Measurements from ENCODE around the gene ITSN2.

DNA sequence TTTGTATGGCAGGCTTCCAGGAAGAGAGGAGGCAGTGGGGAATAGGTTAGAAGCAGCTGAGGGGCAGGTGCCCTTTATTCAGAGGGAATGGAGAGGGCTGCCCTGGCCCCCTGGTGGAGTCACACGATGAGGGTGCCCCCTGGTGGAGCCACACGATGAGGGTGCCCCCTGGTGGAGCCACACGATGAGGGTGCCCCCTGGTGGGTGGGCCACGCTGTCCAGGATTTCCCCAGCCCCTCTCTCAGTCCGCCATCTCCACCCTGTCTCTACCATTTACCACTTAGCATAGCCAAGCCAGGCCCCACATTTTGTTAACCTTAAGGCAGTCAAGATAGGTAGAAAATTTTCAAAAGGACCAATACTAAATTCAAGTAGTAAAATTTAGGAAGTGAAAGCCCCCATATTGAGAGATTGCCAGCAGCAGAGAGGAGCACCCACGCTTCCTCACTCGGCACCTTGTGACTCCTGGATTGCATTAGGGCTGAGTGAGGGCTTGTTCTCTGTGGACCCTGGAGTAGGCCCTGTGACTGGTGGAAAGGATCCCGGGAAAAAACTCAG lies 195.8 kb downstream of the ITSN2 start:
- no peak for TF ChIP-seq POLR2A (IDR thresholded peaks at IDR 0.05)
- TF ChIP-seq, protein P1, sequence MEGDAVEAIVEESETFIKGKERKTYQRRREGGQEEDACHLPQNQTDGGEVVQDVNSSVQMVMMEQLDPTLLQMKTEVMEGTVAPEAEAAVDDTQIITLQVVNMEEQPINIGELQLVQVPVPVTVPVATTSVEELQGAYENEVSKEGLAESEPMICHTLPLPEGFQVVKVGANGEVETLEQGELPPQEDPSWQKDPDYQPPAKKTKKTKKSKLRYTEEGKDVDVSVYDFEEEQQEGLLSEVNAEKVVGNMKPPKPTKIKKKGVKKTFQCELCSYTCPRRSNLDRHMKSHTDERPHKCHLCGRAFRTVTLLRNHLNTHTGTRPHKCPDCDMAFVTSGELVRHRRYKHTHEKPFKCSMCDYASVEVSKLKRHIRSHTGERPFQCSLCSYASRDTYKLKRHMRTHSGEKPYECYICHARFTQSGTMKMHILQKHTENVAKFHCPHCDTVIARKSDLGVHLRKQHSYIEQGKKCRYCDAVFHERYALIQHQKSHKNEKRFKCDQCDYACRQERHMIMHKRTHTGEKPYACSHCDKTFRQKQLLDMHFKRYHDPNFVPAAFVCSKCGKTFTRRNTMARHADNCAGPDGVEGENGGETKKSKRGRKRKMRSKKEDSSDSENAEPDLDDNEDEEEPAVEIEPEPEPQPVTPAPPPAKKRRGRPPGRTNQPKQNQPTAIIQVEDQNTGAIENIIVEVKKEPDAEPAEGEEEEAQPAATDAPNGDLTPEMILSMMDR (IDR thresholded peaks at IDR 0.05), result no peak

All from lower leg skin (tissue), 3 donors.